Heart right ventricle (tissue), 16 donors: ENCODE measurements around the gene RIMBP2. TPM values are rescaled to one million over a fixed set of nuclear protein-coding genes. Genes with fewer than 3 reads are reported as not detected.

ENCODE experiments used
- ATAC-seq, 8 donors: fragments of 200-7000 bp; cut with Tn5 transposase; one replicate each; pipeline ENCODE4 v1.9.1; 2020; ENCODE audit warnings: mild to moderate bottlenecking in 8 of 8, moderate library complexity in 8 of 8, moderate number of reproducible peaks in 1 of 8
- DNase-seq, 2 donors: peaks; one replicate each; pipeline ENCODE4 v3.0.0-alpha.2; 2020
- H3K27ac ChIP-seq, 10 donors: fragments of 200-600 bp; sonication (generic) in 2 of 10; one replicate each; pipeline versions ENCODE4 v1.5.0 to v1.8.0; 2020 to 2022; ENCODE audit warnings: mild to moderate bottlenecking in 3 of 10
- H3K27me3 ChIP-seq, 7 donors: fragments of 200-600 bp; one replicate each; pipeline ENCODE4 v1.8.0; 2021 to 2022; ENCODE audit warnings: mild to moderate bottlenecking in 2 of 7
- H3K36me3 ChIP-seq, 9 donors: fragments of 200-600 bp; sonication (generic) in 1 of 9; one replicate each; pipeline versions ENCODE4 v1.5.0 to v1.8.0; 2020 to 2022; ENCODE audit warnings: mild to moderate bottlenecking in 2 of 9
- H3K4me1 ChIP-seq, 9 donors: fragments of 200-600 bp; sonication (generic) in 1 of 9; one replicate each; pipeline versions ENCODE4 v1.5.0 to v1.8.0; 2020 to 2022; ENCODE audit warnings: mild to moderate bottlenecking in 4 of 9
- H3K4me3 ChIP-seq, 10 donors: fragments of 200-600 bp; sonication (generic) in 2 of 10; one replicate each; pipeline versions ENCODE4 v1.5.0 to v1.8.0; 2020 to 2022; ENCODE audit warnings: mild to moderate bottlenecking in 7 of 10, moderate library complexity in 2 of 10
- H3K9me3 ChIP-seq, 11 donors: fragments of 200-600 bp in 10 of 11; sonication (generic) in 2 of 11; one replicate each; pipeline versions ENCODE4 v1.5.0 to v1.8.0; 2013 to 2022; ENCODE audit warnings: mild to moderate bottlenecking in 2 of 11, control low read depth in 1 of 11, moderate library complexity in 1 of 11
- WGBS, 2 donors: extraction: QIAGEN DNeasy Blood & Tissue Kit; methylation state at CpG; one replicate each; pipeline ENCODE4 v1.1.7; 2013; ENCODE audit warnings: inconsistent platforms in 1 of 2; 5-methylcytosine and 5-hydroxymethylcytosine counted together
- intact Hi-C, 10 donors: fragments of 100-400 bp; cut with DNase I; formaldehyde crosslinking; loops; one replicate each; pipeline versions ENCODE4 v1.11.1 to v1.14.2; 2022
- polyA plus RNA-seq, 2 donors: library from polyadenylated mRNA; stranded (reverse); fragments of 200-250 nt; gene quantifications; one replicate each; pipeline ENCODE4 v1.2.3, GENCODE V29; 2013
- total RNA-seq, 10 donors: library from RNA; stranded (reverse); fragmentation: NEBNext Ultra II Directional in 3 of 10; extraction: Animal tissue kit (Norgen Biotek cat#: 25700) in 3 of 10; gene quantifications; one replicate each; pipeline versions ENCODE4 v1.2.1 to v1.2.4, GENCODE V29; 2021 to 2023
- TF ChIP-seq, protein P1 (sequence below), 9 donors: fragments of 200-600 bp; sonication (generic) in 2 of 9; IDR thresholded peaks; one replicate each; pipeline versions ENCODE4 v1.5.0 to v1.8.0; 2021 to 2022; ENCODE audit warnings: antibody characterized with exemption in 9 of 9, mild to moderate bottlenecking in 5 of 9, moderate library complexity in 1 of 9
- donor health status: Arrhythmogenic right ventricular cardiomyopathy.
- donor health status: ischemic (EF 13 %, LVEDD 7.1; RV severe dilation, severe dysfunction).
- donor health status: healthy with polysubstance abuse.
- donor health status: DM: no; HTN: yes; CAD: no.
- donor health status: DM: no; HTN: no; CAD: no.
- donor health status: ischemic (EF 25% LVEDD 6.9; RV normal size, moderate dysfunction).
- donor health status: ischemic (EF 25% LVEDD 5.7; RV mildly dilated, moderate dysfunction).
- donor health status: healthy.
- donor health status: DM: yes; HTN: yes; CAD: no.
- donor health status: Ischemic cardiomyopathy.
- donor health status: ischemic (EF 35%, LVEDD 5.7; RV mildly dilated, moderate dysfunction).
- donor health status: nonischemic (EF 11% LVEDD 7.7; RV severe dilation, severe dysfunction).
- donor health status: DM: yes; HTN: yes; CAD: no.
- donor health status: PGD.
- donor health status: ischemic (EF 29% LVEDD 5.4; RV normal size, mild dysfunction).
- donor health status: nonischemic (EF 23%, LVEDD 6.1; RV moderate dilation, normal function).

Gene RIMBP2
- total and polyA plus RNA-seq, 12 donors, result 0.01 to 0.17 (median 0.05) TPM; not detected in 9

DNA sequence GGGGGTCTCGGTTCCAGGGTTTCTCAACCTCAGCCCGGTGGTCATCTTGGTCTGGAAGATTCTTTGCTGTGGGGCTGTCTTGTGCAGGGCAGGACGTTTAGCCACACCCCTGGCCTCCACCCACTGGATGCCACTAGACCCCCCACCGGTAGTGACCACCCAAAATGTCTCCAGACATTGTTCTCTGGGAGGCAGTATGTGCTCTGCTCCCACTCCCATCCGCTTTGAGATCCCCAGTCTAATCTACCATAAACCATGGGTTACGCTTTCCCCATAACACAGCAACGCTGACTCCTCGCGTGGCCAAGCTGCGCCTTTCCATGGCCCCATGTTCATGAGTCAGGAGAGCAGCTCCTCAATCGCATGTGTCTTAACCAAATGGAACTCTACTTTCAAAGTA, 155.8 kb downstream of the RIMBP2 start:
- H3K27ac ChIP-seq, result no peak overlapping the region
- no peak for ATAC-seq
- no peaks in the 10 kb centered on the region for H3K4me1 ChIP-seq
- H3K27me3 ChIP-seq, result peaks cover 0 to 38% (median 14%) of the 10 kb centered on the region in 7 donors
- intact Hi-C loops, result no loop called here
- no peaks in the 10 kb centered on the region for H3K36me3 ChIP-seq
- H3K9me3 ChIP-seq, result peaks cover 0 to 12% (median 1%) of the 10 kb centered on the region in 11 donors
- 79% methylated on average over 11 of the region's 11 CpGs for WGBS, 2 donors
- no peak overlapping the region for H3K4me3 ChIP-seq
- DNase-seq, result no peak
- TF ChIP-seq, protein P1, sequence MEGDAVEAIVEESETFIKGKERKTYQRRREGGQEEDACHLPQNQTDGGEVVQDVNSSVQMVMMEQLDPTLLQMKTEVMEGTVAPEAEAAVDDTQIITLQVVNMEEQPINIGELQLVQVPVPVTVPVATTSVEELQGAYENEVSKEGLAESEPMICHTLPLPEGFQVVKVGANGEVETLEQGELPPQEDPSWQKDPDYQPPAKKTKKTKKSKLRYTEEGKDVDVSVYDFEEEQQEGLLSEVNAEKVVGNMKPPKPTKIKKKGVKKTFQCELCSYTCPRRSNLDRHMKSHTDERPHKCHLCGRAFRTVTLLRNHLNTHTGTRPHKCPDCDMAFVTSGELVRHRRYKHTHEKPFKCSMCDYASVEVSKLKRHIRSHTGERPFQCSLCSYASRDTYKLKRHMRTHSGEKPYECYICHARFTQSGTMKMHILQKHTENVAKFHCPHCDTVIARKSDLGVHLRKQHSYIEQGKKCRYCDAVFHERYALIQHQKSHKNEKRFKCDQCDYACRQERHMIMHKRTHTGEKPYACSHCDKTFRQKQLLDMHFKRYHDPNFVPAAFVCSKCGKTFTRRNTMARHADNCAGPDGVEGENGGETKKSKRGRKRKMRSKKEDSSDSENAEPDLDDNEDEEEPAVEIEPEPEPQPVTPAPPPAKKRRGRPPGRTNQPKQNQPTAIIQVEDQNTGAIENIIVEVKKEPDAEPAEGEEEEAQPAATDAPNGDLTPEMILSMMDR (IDR thresholded peaks at IDR 0.05), result no peak

DNA sequence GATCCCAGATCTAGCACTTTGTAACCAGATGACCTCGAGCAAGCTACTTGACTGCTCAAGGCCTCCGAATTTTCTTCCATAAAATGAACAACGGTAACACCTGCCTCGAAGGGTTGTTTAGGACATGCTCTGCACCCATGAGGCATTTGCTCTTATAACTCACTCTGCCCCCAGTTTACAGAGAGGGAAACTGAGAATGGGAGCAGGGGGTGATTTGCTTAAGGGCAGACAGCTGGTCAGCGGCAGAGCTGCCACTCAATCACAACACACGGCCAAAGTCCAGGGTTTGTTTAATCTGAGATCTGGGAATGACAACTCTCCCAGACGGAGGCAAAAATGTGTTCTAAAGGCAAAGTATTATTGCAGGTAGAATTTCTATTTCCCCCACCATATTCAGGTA, 156.3 kb downstream of the RIMBP2 start:
- Histone ChIP-seq H3K4me3 (no peak overlapping the region), H3K36me3 (no peaks in the 10 kb centered on the region), H3K27me3 (peaks cover 0 to 38% (median 14%) of the 10 kb centered on the region in 7 donors), H3K27ac (no peak overlapping the region), H3K9me3 (peaks cover 0 to 6% (median 0%) of the 10 kb centered on the region in 11 donors), H3K4me1 (no peaks in the 10 kb centered on the region)
- 82 to 85% methylated on average over 7 of the region's 7 CpGs for WGBS, 2 donors
- intact Hi-C loops, result no loop called here
- TF ChIP-seq, protein P1 (IDR thresholded peaks at IDR 0.05), result no peak
- no peak for ATAC-seq
- DNase-seq, result no peak

DNA sequence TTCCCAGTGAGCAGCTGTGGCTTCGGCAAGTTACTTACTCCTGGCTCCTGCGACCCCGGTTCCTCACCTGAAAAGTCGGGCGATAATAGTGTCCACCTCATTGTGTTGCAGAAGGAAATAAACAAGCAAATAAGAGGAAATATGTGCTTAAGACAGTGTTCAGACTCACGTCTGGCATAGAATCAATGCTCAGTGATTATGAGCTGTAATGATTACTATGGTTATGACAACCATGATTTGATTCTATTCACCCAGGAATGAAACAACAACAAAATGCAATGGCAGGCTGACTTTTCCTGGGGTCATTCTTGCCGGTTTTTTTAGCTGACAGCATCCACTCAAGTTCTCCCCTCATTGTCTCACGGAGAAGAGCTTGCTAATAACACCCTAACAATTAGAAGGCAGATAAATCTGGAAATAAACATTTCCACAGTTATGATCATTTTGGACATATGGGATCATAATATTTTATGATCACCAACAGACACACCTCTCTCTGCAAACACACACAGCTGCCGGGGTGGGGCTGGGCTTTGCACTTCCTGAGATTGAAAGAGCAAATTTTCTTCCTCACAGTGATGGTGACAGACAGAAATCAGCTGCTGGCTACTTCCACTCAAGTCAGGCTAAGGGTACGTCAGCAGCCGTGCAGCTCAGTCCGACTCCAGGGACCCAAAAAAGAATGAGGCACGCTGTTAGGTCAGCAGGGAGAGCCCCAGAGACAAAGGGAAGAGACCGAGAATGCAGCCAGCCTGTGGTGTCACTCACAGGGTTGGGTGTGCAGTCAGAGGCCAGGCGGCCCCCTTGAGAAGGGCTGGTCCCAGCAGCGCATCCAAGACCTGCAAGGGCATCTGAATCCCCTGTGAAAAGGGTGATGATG, 158.0 kb downstream of the RIMBP2 start:
- ATAC-seq (no peak), DNase-seq (no peak)
- no peaks in the 10 kb centered on the region for H3K36me3 ChIP-seq
- peaks cover 0 to 34% (median 14%) of the 10 kb centered on the region in 7 donors for H3K27me3 ChIP-seq
- intact Hi-C loops, result no loop called here
- H3K27ac ChIP-seq, result no peak overlapping the region
- no peaks in the 10 kb centered on the region for H3K4me1 ChIP-seq
- no peaks in the 10 kb centered on the region for H3K9me3 ChIP-seq
- H3K4me3 ChIP-seq, result no peak overlapping the region
- WGBS, 2 donors, result 50 to 53% methylated on average over 16 of the region's 16 CpGs
- TF ChIP-seq, protein P1 (IDR thresholded peaks at IDR 0.05), result no peak

DNA sequence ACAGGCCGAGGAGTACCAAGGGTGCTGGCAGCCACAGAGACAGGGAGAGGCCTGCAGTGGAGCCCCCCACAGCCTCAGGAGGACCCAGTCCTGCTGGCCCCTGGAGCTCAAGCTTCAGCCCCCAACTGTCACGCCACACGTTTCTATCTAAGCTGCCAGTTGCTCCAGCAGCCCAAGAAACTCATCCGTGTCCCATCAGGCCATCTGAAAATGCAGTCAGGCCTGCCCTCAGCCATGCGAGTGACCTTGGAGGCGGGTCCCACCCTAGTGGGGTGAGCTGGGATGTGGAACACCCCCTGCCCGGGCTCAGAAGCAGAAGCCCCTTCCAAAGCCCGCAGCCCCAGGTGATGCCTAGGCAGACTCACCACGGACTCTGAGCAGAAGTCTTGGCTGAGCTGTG, 158.9 kb downstream of the RIMBP2 start:
- Histone ChIP-seq H3K4me3 (no peak overlapping the region), H3K4me1 (no peaks in the 10 kb centered on the region), H3K36me3 (no peaks in the 10 kb centered on the region), H3K9me3 (peaks cover 0 to 1% (median 0%) of the 10 kb centered on the region in 11 donors), H3K27ac (no peak overlapping the region), H3K27me3 (peaks cover 0 to 34% (median 14%) of the 10 kb centered on the region in 7 donors)
- intact Hi-C loops, result no loop called here
- DNase-seq (no peak), ATAC-seq (no peak)
- WGBS, 2 donors, result 76 to 79% methylated on average over 9 of the region's 9 CpGs
- TF ChIP-seq, protein P1 (IDR thresholded peaks at IDR 0.05), result no peak
